Hepatic stellate cell (primary cell): Measurements from ENCODE around the gene GKN2.
A peak's percentile ranks its signal among the peaks of the same experiment; 100 is the strongest.
"Not testable (repeated sequence)": the region's sequence is repeated elsewhere in the genome, so short reads cannot be mapped to it uniquely, and the experiment has no call there.

Source experiments
- DNase-seq: peaks from one replicate; pipeline ENCODE4 v3.0.0; 2011; ENCODE audit warnings: low spot score

Gene GKN2

GRCh38 chr2:68959001-68959400 lies 6.3 kb upstream of the GKN2 start:
- no peak for DNase-seq

- DNase-seq, result not testable (repeated sequence)
These were observed 2.7 kb upstream of the GKN2 start for GRCh38 chr2:68955432-68955831.

- no peak for DNase-seq
These were observed 794 bp downstream of the GKN2 start for GRCh38 chr2:68951899-68952298.

GRCh38 chr2:68948710-68949109 lies 4.0 kb downstream of the GKN2 start:
- no peak for DNase-seq

GRCh38 chr2:68946117-68946516 lies 6.6 kb downstream of the GKN2 start:
- no peak for DNase-seq

GRCh38 chr2:68943581-68944568 lies 8.8 kb downstream of the GKN2 start:
- DNase-seq, result peak; percentile 39

- no peak for DNase-seq
These were observed 9.9 kb downstream of the GKN2 start for GRCh38 chr2:68942827-68943226.

- no peak for DNase-seq
These were observed 12.3 kb downstream of the GKN2 start for GRCh38 chr2:68940369-68940768.

- DNase-seq, result no peak
These were observed 12.7 kb downstream of the GKN2 start for GRCh38 chr2:68939962-68940361.

- no peak for DNase-seq
These were observed 13.8 kb downstream of the GKN2 start for GRCh38 chr2:68938938-68939337.

- DNase-seq, result no peak
These were observed 15.2 kb downstream of the GKN2 start for GRCh38 chr2:68937346-68938055.

GRCh38 chr2:68936889-68937288 lies 15.8 kb downstream of the GKN2 start:
- DNase-seq, result no peak

- DNase-seq, result peak; percentile 26
These were observed 16.3 kb downstream of the GKN2 start for GRCh38 chr2:68936427-68936826.

GRCh38 chr2:68935471-68935870 lies 17.2 kb downstream of the GKN2 start:
- DNase-seq, result no peak

- DNase-seq, result no peak
These were observed 18.7 kb downstream of the GKN2 start for GRCh38 chr2:68934021-68934420.

- DNase-seq, result no peak
These were observed 20.3 kb downstream of the GKN2 start for GRCh38 chr2:68932402-68932801.

GRCh38 chr2:68931799-68932198 lies 20.9 kb downstream of the GKN2 start:
- no peak for DNase-seq

- DNase-seq, result no peak
These were observed 21.5 kb downstream of the GKN2 start for GRCh38 chr2:68931149-68931711.

GRCh38 chr2:68926796-68927195 lies 25.9 kb downstream of the GKN2 start:
- no peak for DNase-seq

GRCh38 chr2:68925295-68925896 lies 27.3 kb downstream of the GKN2 start:
- DNase-seq, result peak; percentile 34

GRCh38 chr2:68921646-68922045 lies 31.0 kb downstream of the GKN2 start:
- no peak for DNase-seq

- DNase-seq, result no peak
These were observed 32.1 kb downstream of the GKN2 start for GRCh38 chr2:68920481-68921170.
